CD4-positive, alpha-beta T cell treated with Interleukin-12 subunit alpha and Interleukin-12 subunit beta, for 1 hour (primary cell): ENCODE results near the gene MALSU1.
"Not testable (repeated sequence)": the region's sequence is repeated elsewhere in the genome, so short reads cannot be mapped to it uniquely, and the experiment has no call there.

ENCODE experiments used
- DNase-seq: peaks from one replicate; pipeline ENCODE4 v3.0.0-alpha.2; 2020

Gene MALSU1

DNA sequence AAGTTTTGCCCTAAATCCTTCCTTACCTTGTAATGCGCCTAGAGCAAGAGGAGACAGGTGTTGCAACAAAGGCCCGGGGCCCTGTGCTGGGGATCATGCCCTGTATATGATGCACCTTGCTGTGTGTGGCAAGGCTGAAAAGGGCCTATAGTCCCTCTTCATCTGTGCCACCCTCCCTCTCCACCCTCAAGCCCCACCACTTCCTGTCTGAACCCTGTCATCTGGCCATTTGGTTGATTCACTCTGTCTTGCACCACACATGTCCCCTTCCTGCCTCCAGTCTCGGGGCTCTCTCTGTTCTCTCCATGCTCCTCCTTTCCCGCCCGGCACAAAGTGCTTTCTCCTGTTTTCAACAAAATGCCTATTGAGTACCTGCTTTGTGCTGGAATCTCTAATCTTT lies 11.5 kb upstream of the MALSU1 start:
- no peak for DNase-seq

DNA sequence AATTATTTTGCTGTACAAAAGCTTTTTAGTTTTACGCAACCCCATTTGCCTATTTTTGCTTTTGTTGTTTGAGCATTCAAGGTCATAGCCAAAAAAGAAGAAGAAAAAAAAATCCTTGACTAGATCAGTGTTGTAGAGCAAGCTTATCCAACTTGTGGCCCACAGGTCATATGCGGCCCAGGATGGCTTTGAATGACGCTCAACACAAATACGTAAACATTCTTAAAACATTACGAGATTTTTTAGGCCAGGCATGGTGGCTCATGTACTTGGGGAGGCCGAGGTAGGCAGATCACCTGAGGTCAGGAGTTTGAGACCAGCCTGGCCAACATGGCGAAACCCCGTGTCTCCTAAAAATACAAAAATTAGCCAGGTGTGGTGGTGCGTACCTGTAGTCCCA lies 8.1 kb upstream of the MALSU1 start:
- no peak for DNase-seq

DNA sequence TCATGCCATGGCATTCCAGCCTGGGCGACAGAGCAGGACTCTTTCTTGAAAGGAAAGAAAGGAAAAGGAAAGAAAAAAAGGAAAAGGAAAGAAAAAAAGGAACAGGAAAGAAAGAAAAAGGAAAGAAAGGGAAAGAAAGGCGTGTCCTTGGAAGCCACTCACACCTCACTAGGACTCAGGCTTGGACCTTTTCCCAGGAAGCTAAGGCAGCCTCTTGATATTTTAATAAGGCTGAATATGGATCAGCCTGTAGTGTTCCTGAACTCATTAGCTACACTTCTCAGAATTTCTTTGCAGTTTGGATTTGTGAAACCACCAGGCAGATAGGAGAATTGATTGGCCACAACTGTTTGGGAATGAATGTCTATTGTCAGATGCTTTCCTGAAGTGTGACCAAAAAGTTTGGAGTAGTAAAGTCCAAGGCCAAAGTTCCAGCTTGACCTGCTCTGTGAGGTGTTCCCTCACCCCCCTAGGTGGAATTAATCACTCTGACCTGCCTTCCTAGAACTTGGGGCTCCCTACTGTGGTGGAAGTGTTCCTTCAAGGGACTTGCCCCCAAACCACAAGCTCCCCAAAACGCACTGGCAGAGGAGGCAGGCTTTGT lies 7.1 kb upstream of the MALSU1 start:
- no peak for DNase-seq

DNA sequence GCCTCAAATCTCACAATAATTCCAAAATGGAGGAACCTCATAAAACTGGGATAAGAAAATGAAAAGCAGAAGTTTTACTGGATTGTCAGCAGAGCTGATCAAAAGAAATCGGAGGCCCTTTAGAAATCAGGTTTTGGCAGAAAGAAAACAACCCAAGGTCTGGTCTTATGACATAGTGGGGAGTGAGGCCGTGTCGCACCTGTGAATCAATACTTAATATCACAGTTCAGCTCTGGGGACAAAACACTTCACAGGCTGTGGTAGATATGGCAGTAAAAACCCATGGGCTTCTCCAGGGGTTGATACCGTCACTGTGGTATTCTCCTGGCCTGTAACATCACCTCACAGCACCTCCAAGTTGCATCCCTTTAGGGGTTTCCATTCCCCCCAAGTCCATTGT lies 6.5 kb upstream of the MALSU1 start:
- no peak for DNase-seq

DNA sequence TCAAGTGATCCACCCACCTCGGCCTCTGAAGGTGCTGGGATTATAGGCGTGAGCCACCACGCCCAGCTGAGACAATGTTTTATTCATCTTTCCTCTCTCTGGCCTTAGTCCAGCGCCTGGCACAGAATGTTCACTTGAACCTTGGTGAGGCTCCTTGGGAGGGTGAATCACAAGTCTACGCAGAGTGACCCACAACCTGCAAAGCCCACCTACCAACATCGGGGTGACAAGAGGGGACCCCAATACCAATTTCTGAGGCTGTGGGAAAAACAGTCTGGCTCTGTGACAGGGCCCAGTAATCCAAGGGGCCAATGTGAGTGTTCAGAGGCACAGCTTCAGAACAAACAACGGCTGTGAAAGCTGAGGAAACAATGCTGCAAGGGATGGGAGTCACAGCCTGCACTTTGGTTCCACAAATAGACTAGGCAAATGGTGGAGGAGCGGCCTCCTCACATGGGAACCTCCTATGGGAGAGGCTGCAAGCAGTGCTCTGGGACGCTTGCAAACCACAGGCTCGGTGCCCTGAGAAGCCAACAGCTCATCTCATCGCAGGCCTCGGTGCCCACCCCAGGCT lies 5.6 kb upstream of the MALSU1 start:
- DNase-seq: no peak

DNA sequence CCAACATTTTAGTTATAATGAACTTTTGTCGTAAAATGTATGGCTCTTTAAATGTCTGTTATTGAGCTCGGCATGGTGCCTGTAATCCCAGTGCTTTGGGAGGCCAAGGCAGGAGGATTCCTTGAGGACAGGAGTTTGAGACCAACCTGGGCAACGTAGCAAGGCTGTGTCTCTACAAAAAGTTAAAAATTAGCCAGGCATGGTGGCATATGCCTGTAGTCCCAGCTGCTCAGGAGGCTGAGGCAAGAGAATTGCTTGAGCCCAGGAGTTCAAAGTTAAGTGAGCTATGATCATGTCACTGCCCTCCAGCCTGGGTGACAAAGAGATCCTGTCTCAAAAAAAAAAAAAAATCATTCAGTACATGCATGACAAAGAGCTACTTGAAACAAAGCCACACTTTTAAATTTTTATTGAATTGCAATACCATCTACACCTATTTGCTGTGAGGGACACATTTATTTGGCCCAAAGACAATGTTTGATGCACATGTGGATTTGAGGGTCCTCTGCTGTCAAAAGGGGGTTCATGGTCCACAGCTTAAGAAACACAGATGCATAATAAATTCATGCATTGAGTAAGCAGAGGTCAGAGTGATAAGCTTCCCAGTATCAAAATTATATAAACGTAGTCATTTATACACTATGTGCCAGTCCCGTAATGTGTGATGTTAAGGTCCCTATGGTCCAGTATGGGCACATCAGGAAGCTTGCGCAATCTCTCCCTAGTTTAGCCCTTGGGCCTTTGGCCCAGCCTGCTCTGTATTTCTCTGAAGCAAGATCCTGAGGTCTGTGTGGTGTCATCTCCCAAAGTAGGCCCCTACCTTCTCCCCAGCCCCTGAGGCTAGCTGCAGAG lies 4.4 kb upstream of the MALSU1 start:
- no peak for DNase-seq

DNA sequence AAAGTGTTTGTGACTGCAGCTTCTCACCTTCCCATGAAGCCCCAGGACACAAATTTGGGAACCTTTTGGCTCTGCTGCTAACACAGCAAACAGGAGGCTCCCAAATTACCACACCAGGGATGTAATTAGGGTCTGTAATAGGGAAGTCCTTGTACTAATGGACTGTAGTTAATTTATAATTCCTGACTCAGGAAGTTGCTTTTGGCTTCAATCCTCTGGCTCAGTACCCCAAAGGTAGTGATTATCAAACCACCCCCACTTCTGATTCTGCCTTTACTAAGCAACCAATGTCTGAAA lies 3.8 kb upstream of the MALSU1 start:
- DNase-seq: no peak

DNA sequence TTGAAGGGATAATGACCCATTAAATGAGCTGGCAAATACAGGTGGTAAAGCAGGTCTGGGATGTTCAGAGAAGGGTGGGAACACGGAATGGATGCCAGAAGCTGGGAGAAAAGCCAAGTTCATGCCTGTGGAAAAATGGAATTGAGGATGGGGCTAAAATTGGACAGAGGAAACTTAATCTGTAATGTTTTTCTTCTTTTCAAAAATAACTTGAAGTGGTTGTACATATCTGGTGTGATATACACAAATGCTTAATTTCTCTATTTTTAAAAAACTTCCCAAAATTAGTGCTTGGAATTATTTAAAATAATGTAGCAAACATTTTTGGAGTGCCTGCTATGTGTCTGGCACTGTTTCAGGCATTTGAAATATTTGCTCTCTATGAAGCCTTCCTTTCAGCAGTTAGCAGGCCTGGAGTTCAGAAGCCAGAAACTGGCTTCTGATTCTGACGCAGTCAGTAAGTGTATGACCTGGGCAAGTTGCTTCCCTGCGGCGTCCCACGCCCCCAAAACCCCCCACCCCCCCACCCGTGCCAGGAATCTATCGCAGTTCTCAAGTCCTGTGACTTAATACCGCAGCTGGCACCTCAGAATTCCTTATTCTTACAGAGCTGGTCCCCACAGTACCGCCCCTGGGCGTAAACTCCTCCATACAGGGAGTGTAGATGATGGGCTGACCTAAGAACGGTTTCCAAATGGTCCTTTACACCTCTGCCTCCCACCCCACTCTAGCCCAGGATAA lies 828 bp upstream of the MALSU1 start:
- no peak for DNase-seq

DNA sequence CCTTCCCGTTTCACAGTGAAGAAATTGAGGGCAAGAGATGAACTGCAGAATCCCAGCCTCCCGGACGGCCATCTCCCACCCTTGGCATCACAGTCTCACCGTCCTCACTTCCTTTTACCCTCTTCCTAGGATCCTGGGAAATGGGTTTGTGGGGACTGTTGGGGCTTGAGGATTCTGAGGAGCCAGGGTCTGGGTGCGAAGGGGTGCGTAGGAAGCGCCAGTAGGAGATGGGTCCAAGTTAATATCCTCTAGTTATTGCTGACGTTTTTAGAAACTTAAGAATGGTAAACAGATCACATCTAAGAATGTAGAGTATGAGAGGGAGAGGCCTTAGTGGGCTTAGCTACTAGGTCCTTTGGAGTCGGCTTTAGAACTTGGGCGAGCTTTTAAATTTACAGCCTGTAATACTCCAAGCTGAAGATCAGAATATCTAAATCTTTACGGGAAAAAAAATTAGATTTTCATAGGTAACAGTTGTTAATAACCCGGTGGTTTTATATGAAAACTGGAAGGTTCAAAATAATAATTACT lies 696 bp downstream of the MALSU1 start:
- no peak for DNase-seq

DNA sequence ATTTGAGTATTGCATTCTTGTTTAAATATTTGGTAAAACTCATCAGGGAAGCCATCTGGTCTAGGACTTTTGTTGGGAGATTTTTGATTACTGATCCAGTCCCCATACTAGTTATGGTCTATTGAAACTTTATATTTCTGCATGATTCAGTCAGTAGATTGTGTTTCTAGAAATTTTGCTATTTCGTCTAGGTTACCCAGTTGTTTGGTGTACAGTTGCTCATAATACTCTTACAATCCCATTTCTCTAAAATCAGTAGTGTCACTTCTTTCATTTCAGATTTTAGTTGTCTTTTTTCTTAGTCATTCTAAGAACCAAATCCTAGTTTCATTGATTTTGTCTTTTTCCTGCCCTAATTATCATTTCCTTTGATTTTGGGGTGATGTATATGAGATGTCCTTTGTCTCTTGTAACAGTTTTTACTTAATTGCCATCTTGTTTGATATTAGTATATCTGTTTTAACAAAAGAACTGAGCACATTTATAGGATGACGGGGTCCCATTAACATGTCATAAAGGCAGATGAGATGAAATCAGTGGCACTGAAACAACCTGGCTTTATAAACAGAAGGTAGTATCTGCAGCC lies 7.9 kb downstream of the MALSU1 start:
- DNase-seq: no peak

DNA sequence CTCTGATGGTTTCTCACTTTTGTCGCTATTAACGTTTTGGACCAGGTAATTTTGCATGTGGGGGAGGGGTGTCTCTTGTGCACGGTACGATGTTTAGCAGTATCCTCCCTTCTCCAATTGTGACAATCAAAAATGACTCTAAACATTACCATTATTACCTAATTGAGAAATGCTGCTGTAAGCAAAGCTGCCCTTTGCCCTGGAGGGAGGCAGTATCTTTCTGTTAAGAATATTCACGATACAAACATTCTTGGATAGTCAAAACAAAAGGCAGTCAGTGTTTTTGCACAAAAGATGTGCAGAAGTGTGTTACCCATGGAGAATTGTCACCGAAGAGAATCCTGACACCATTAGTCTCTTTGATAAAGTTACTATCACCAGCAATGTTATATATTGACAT lies 9.6 kb downstream of the MALSU1 start:
- DNase-seq: no peak

DNA sequence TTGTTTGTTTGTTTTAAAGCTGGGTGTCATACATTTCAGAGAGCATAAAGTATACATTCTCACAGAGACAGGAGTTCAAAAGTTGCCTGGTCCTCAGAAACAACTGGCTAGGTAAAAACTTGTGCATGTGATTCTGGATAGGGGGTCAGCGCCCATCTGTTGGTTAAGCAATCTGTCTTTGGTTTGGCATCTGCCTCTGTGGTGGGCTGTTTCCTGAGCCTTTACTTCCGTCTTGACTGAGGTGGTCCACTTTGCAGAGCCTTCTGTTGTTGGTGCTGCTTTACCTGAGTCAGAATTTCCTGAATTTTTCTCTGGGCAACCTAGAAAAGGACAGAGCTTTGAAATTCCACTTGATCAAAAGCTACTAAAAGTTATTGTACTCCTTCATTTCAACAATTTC lies 13.0 kb downstream of the MALSU1 start:
- DNase-seq: not testable (repeated sequence)

DNA sequence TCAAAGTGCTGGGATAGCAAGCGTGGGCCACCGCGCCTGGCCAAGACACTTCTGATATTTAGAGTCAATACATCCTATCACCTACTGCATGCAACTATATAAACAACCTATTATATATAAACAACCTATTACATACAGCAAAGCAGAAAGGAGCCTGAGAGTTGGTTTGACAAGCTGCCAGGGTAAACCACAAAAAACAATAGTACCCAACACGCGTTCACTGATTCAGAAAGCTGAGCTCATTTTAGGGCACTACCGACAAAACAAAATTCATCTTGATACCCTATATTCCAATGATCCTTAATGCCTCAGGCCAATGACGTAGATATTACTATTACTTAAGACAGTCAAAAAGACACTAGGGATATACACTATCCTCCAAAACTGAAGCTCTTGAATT lies 16.2 kb downstream of the MALSU1 start:
- no peak for DNase-seq

DNA sequence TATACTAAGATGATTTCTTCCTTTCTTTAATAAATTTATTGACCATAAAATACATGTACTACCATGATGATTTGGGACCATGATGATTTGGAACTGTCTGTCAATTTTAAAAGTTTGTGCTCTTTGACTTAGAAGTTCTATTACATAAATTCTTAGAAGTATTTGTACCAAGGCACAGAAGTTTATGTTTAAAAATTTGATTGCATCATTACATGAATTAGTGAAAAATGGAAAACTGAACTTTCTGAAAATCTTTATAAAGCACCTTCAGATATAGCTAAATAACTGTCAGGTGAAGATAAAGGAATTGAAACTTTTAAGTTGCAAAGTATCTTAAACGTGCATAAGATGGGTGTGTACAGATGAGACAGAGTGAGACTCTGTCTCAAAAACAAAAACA lies 32.0 kb downstream of the MALSU1 start:
- DNase-seq: no peak

DNA sequence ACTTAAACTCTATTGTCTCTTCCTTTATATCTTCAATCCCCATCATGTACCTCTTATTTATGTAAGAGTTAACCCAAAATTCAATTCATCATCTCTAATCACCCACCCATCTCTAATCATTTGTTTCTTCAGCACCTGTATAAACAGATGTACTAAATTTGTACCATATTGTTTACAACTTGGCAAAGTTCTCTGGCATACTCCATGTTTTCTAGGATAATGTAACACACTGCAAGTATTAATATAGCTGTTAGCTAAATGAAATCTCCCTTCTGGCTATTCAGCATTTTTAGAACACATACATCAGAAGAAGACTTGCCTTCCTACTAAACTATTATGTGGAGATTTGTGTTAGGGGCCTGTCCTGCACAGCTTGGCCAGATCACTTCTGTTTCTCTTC lies 33.1 kb downstream of the MALSU1 start:
- DNase-seq: no peak

DNA sequence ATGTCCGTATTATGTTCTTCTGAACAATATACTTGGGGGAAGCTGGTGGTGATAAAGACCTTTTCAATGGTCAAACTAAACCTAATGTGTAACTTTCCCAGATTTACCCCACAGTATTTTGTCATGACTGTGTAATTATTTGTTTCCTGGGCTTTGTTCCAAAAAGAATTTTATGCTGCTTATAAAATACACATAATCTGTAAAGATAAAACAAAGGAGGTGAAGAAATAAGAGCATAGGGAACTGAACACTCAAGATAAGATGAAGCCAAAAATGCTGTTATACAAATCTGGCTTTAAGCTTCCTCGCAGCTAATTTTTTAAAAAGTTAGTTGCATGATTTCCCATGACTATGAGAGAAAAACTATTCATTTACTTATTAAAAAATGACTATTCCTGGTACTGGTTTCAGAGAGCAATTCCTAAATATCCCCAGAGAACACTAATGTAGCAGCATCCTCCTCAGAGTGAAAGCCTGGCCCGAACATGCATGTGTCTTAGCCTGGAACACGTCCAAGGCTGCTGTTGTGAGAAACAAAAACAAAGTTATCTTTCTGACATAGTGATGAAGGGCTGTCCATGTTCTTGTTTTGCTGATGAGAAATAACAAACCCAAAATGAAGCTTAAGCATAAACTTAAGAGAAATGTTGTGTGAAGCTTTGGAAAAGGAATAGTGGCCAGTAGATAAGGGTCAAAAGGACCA lies 33.9 kb downstream of the MALSU1 start:
- DNase-seq: no peak

DNA sequence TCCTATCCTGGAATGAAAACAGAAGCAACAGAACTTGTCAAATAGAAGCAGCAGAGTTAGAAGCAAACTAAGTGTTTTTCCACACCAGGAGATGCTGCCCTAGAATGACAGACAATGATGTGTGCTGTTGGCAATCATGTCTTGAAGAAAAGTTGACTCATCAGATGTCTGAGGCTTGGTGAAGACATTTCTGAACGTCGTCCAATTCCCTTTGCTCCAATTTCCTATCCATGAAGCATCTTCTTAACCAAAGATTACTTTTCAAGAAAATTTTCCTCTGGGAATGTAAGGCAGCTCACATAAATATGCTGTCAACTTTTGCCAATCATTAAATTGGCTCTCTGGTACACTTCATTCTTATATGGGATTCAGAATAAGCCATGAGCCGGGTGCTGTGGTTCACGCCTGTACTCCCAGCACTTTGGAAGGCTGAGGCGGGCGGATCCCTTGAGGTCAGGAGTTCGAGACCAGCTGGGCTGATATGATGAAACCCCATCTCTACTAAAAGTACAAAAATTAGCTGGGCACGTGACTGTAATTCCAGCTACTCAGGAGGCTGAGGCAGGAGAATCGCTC lies 34.6 kb downstream of the MALSU1 start:
- DNase-seq: no peak

DNA sequence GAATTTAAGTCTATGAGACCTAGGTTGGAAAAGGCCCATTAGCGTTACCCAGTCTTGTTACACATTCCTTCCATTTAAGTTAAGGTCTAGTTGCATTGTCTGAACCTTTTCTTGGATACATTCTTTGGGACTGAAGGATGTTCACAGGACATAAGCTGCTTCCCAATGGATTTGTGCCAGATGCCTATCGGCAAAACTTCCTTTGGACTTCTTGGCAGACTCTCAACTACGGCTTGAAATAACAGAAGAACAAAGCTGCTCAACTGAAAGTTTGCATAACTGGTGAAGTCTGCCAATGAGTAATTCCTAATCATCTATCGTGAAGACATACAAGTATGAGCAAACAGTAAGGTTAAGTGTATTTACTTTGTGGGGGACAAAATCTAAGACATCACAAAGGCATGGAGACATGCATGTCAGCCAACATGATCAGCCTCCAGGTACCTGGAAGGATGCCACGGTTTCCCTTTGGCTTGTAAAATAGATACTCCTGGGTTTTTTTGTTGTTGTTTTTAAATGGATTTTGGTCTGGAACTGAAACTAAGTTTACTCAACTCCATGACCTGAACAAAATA lies 35.4 kb downstream of the MALSU1 start:
- DNase-seq: no peak

DNA sequence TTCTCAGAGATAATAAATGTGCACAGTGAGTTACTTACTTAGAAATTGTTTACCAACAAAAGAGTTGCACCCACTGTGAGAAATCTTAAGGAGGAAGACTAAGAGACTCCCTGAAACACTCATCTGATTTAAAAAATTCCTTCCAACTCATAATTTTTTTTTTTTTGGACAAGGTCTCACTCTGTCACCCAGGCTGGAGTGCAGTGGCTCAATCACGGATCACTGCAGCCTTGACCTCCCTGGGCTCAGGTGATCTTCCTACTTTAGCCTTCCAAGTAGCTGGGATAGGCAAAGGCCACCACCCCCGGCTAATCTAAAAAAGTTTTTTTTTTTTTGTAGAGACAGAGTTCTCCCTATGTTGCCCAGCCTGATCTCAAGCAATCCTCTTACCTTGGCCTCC lies 36.0 kb downstream of the MALSU1 start:
- no peak for DNase-seq

DNA sequence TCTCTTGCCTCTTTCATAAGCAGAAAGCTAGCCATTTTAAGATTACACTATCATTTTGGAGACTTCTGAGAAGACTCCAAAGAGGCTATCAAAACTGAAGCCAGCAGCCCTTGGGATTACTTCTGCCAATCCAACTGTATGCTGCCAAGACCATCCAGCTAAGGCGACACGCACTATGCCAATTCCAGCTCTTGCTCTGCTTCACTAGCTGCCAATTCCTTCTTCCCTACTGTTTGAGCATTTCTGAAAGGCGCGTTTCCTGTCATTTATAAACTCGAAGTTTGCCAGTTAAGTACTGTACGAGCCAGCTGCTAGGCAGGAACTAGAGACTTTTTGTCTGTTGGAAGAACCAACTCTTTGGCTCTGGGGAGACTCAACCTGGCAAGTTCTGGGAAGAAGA lies 36.5 kb downstream of the MALSU1 start:
- no peak for DNase-seq

DNA sequence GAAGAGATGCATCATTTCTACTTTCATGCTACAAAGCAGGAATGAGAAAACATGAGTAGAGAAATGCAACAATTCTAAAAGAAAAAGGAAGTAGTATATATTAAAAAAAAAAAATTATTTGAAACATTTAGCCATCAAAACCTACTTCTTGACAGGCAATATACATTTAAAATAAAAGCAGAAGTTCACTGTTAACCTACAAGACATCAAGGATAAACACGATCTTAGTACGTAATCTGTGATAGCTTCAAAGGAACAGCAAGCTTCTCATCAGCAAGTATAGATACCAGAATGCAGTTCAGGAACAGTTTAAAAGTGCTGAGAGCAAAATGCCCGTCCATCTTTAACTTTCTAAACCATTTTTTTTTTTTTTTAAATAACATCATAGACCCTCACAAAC lies 36.9 kb downstream of the MALSU1 start:
- DNase-seq: no peak

DNA sequence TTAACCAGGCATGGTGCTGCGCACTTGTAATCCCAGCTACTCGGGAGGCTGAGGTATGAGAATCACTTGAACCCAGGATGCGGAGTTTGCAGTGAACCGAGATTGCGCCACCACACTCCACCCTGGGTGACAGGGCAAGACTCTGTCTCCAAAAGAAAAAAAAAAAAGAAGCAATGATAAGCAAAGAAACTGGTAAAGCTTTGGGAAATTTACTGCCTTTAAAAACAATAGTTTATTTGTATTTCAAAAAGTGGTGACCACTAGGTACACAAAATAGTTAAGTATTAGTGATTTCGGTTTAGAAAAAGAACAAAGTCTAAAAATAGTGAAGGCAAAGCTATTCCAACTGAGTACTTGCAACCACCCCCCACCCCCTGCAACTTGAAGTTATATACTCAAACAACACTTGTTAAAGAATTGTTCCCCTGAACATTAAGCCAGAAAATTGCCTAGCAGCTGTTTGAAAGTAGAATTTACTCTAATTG lies 37.7 kb downstream of the MALSU1 start:
- DNase-seq: no peak
